ENCODE measurements around the gene BPIFA3. TPM values are rescaled to one million over a fixed set of nuclear protein-coding genes. Genes with fewer than 3 reads are reported as not detected.

Gene BPIFA3
- total RNA-seq, 1 donor = not detected

GRCh38 chr20:33237989-33238388, 20.8 kb downstream of the BPIFA3 start:
- Histone ChIP-seq H3K4me3 (ENCODE audit: low read length) (no peak overlapping the region), H3K27me3 (ENCODE audit: insufficient read depth, low read length) (no peaks in the 10 kb centered on the region), H3K4me1 (ENCODE audit: insufficient read depth, low read length) (no peaks in the 10 kb centered on the region), H3K9me3 (ENCODE audit: low read depth, low read length) (no peaks in the 10 kb centered on the region)

- no peaks in the 10 kb centered on the region for H3K4me1 ChIP-seq (ENCODE audit: insufficient read depth, low read length)
- H3K27me3 ChIP-seq (ENCODE audit: insufficient read depth, low read length) = no peaks in the 10 kb centered on the region
- H3K9me3 ChIP-seq (ENCODE audit: low read depth, low read length) = no peaks in the 10 kb centered on the region
- no peak overlapping the region for H3K4me3 ChIP-seq (ENCODE audit: low read length)
Measured at GRCh38 chr20:33239418-33239817, 22.3 kb downstream of the BPIFA3 start.

- Histone ChIP-seq H3K27me3 (ENCODE audit: insufficient read depth, low read length) (no peaks in the 10 kb centered on the region), H3K4me3 (ENCODE audit: low read length) (no peak overlapping the region), H3K9me3 (ENCODE audit: low read depth, low read length) (no peaks in the 10 kb centered on the region), H3K4me1 (ENCODE audit: insufficient read depth, low read length) (no peaks in the 10 kb centered on the region)
Measured at GRCh38 chr20:33239979-33240736, 23.0 kb downstream of the BPIFA3 start.

- Histone ChIP-seq H3K27me3 (ENCODE audit: insufficient read depth, low read length) (no peaks in the 10 kb centered on the region), H3K4me1 (ENCODE audit: insufficient read depth, low read length) (no peaks in the 10 kb centered on the region), H3K4me3 (ENCODE audit: low read length) (no peak overlapping the region), H3K9me3 (ENCODE audit: low read depth, low read length) (no peaks in the 10 kb centered on the region)
Measured at GRCh38 chr20:33240923-33241322, 23.8 kb downstream of the BPIFA3 start.

GRCh38 chr20:33242319-33243100, 25.4 kb downstream of the BPIFA3 start:
- H3K4me3 ChIP-seq (ENCODE audit: low read length) = no peak overlapping the region
- no peaks in the 10 kb centered on the region for H3K27me3 ChIP-seq (ENCODE audit: insufficient read depth, low read length)
- no peaks in the 10 kb centered on the region for H3K9me3 ChIP-seq (ENCODE audit: low read depth, low read length)
- no peaks in the 10 kb centered on the region for H3K4me1 ChIP-seq (ENCODE audit: insufficient read depth, low read length)

- Histone ChIP-seq H3K4me1 (ENCODE audit: insufficient read depth, low read length) (no peaks in the 10 kb centered on the region), H3K4me3 (ENCODE audit: low read length) (no peak overlapping the region), H3K27me3 (ENCODE audit: insufficient read depth, low read length) (no peaks in the 10 kb centered on the region), H3K9me3 (ENCODE audit: low read depth, low read length) (no peaks in the 10 kb centered on the region)
Measured at GRCh38 chr20:33246077-33246476, 28.9 kb downstream of the BPIFA3 start.

- Histone ChIP-seq H3K9me3 (ENCODE audit: low read depth, low read length) (no peaks in the 10 kb centered on the region), H3K4me1 (ENCODE audit: insufficient read depth, low read length) (no peaks in the 10 kb centered on the region), H3K27me3 (ENCODE audit: insufficient read depth, low read length) (no peaks in the 10 kb centered on the region), H3K4me3 (ENCODE audit: low read length) (no peak overlapping the region)
Measured at GRCh38 chr20:33249456-33249855, 32.3 kb downstream of the BPIFA3 start.

GRCh38 chr20:33250666-33251065, 33.5 kb downstream of the BPIFA3 start:
- H3K9me3 ChIP-seq (ENCODE audit: low read depth, low read length) = no peaks in the 10 kb centered on the region

GRCh38 chr20:33251496-33251895, 34.3 kb downstream of the BPIFA3 start:
- Histone ChIP-seq H3K4me3 (ENCODE audit: low read length) (no peak overlapping the region), H3K27me3 (ENCODE audit: insufficient read depth, low read length) (no peaks in the 10 kb centered on the region), H3K9me3 (ENCODE audit: low read depth, low read length) (no peaks in the 10 kb centered on the region), H3K4me1 (ENCODE audit: insufficient read depth, low read length) (no peaks in the 10 kb centered on the region)

More at GRCh38 chr20:33250666-33251065, 33.5 kb downstream of the BPIFA3 start:
- no peak overlapping the region for H3K4me3 ChIP-seq (ENCODE audit: low read length)
- H3K4me1 ChIP-seq (ENCODE audit: insufficient read depth, low read length) = no peaks in the 10 kb centered on the region
- H3K27me3 ChIP-seq (ENCODE audit: insufficient read depth, low read length) = no peaks in the 10 kb centered on the region

GRCh38 chr20:33252460-33252859, 35.3 kb downstream of the BPIFA3 start:
- Histone ChIP-seq H3K4me1 (ENCODE audit: insufficient read depth, low read length) (no peaks in the 10 kb centered on the region), H3K4me3 (ENCODE audit: low read length) (no peak overlapping the region), H3K9me3 (ENCODE audit: low read depth, low read length) (no peaks in the 10 kb centered on the region), H3K27me3 (ENCODE audit: insufficient read depth, low read length) (no peaks in the 10 kb centered on the region)

- H3K4me3 ChIP-seq (ENCODE audit: low read length) = no peak overlapping the region
- no peaks in the 10 kb centered on the region for H3K27me3 ChIP-seq (ENCODE audit: insufficient read depth, low read length)
- H3K4me1 ChIP-seq (ENCODE audit: insufficient read depth, low read length) = no peaks in the 10 kb centered on the region
- H3K9me3 ChIP-seq (ENCODE audit: low read depth, low read length) = no peaks in the 10 kb centered on the region
Measured at GRCh38 chr20:33255005-33255404, 37.9 kb downstream of the BPIFA3 start.

GRCh38 chr20:33257237-33257636, 40.1 kb downstream of the BPIFA3 start:
- Histone ChIP-seq H3K27me3 (ENCODE audit: insufficient read depth, low read length) (no peaks in the 10 kb centered on the region), H3K4me1 (ENCODE audit: insufficient read depth, low read length) (peaks cover 7% of the 10 kb centered on the region), H3K9me3 (ENCODE audit: low read depth, low read length) (no peaks in the 10 kb centered on the region), H3K4me3 (ENCODE audit: low read length) (no peak overlapping the region)

- Histone ChIP-seq H3K4me1 (ENCODE audit: insufficient read depth, low read length) (peaks cover 17% of the 10 kb centered on the region), H3K4me3 (ENCODE audit: low read length) (no peak overlapping the region), H3K27me3 (ENCODE audit: insufficient read depth, low read length) (no peaks in the 10 kb centered on the region), H3K9me3 (ENCODE audit: low read depth, low read length) (no peaks in the 10 kb centered on the region)
Measured at GRCh38 chr20:33259371-33259770, 42.2 kb downstream of the BPIFA3 start.

- Histone ChIP-seq H3K4me3 (ENCODE audit: low read length) (no peak overlapping the region), H3K27me3 (ENCODE audit: insufficient read depth, low read length) (no peaks in the 10 kb centered on the region), H3K9me3 (ENCODE audit: low read depth, low read length) (no peaks in the 10 kb centered on the region), H3K4me1 (ENCODE audit: insufficient read depth, low read length) (peaks cover 17% of the 10 kb centered on the region)
Measured at GRCh38 chr20:33261465-33261864, 44.3 kb downstream of the BPIFA3 start.

- no peaks in the 10 kb centered on the region for H3K9me3 ChIP-seq (ENCODE audit: low read depth, low read length)
- H3K4me1 ChIP-seq (ENCODE audit: insufficient read depth, low read length) = peaks cover 22% of the 10 kb centered on the region
- H3K27me3 ChIP-seq (ENCODE audit: insufficient read depth, low read length) = no peaks in the 10 kb centered on the region
- no peak overlapping the region for H3K4me3 ChIP-seq (ENCODE audit: low read length)
Measured at GRCh38 chr20:33262658-33263065, 45.5 kb downstream of the BPIFA3 start.

Data from mononuclear cell (primary cell).